HL-60 (cell line): ENCODE measurements around the gene MOK.

Experiments used
- DNase-seq, 2 experiments: peaks; one replicate each; pipeline ENCODE4 v3.0.0-alpha.2; 2010 to 2020; ENCODE audit warnings: low read depth in 1 of 2, low spot score in 1 of 2
- H3K27ac ChIP-seq: fragments of 250-450 bp; sonication (Bioruptor Pico); replicated peaks from 2 replicates; pipeline ENCODE4 v1.5.1; 2020; ENCODE audit warnings: mild to moderate bottlenecking, moderate library complexity
- H3K27me3 ChIP-seq: fragments of 250-450 bp; sonication (Bioruptor Pico); 2 replicates; pipeline ENCODE4 v1.5.1; 2021; ENCODE audit warnings: mild to moderate bottlenecking, moderate library complexity; ENCODE audit not compliant: insufficient read depth, poor library complexity, severe bottlenecking
- H3K4me3 ChIP-seq: replicated peaks from 2 replicates; pipeline ENCODE4 v1.5.1; 2011; ENCODE audit warnings: mild to moderate bottlenecking, control low read depth, low read length; ENCODE audit not compliant: insufficient read depth
- CTCF ChIP-seq: IDR thresholded peaks from one replicate; pipeline ENCODE4 v1.5.1; 2011; ENCODE audit warnings: low read length, control low read depth, inconsistent platforms; ENCODE audit not compliant: insufficient read depth
- GABPA ChIP-seq: IDR thresholded peaks from 2 replicates; pipeline ENCODE4 v1.6.1; 2012; ENCODE audit warnings: low read depth
- POLR2AphosphoS5 ChIP-seq: IDR thresholded peaks from 2 replicates; pipeline ENCODE4 v1.6.1; 2012; ENCODE audit warnings: low read depth
- REST ChIP-seq: IDR thresholded peaks from 2 replicates; pipeline ENCODE4 v1.6.1; 2012; ENCODE audit warnings: low read depth; ENCODE audit not compliant: insufficient replicate concordance
- SPI1 ChIP-seq: IDR thresholded peaks from 2 replicates; pipeline ENCODE4 v1.6.1; 2012; ENCODE audit warnings: low read depth, mild to moderate bottlenecking, borderline replicate concordance

The MOK gene

GRCh38 chr14:102217399-102217798, 87.6 kb downstream of the MOK start:
- no peak overlapping the region for H3K27ac ChIP-seq
- no peak for TF ChIP-seq REST
- TF ChIP-seq SPI1: no peak
- no peak for TF ChIP-seq POLR2AphosphoS5

GRCh38 chr14:102215576-102216250, 89.3 kb downstream of the MOK start:
- DNase-seq: no peak
- no peaks in the 10 kb centered on the region for H3K27me3 ChIP-seq
- no peak overlapping the region for H3K27ac ChIP-seq
- H3K4me3 ChIP-seq: no peak overlapping the region
- TF ChIP-seq POLR2AphosphoS5: no peak
- TF ChIP-seq REST: no peak
- TF ChIP-seq GABPA: no peak
- no peak for TF ChIP-seq SPI1
- no peak for TF ChIP-seq CTCF

More at GRCh38 chr14:102217399-102217798, 87.6 kb downstream of the MOK start:
- no peaks in the 10 kb centered on the region for H3K27me3 ChIP-seq
- no peak overlapping the region for H3K4me3 ChIP-seq
- no peak for DNase-seq

GRCh38 chr14:102215071-102215470, 89.9 kb downstream of the MOK start:
- no peak for TF ChIP-seq POLR2AphosphoS5
- no peak for TF ChIP-seq GABPA
- no peak for TF ChIP-seq SPI1
- TF ChIP-seq REST: no peak
- TF ChIP-seq CTCF: no peak
- no peak overlapping the region for H3K4me3 ChIP-seq
- no peaks in the 10 kb centered on the region for H3K27me3 ChIP-seq
- H3K27ac ChIP-seq: no peak overlapping the region
- DNase-seq: no peak
